HUES48 (cell line): Measurements from ENCODE around the gene TRAM2.

Source experiments
- H3K27ac ChIP-seq: one replicate; pipeline ENCODE4 v1.7.0; 2013; ENCODE audit warnings: low read depth, low read length, inconsistent platforms
- H3K27me3 ChIP-seq: 2 replicates; pipeline ENCODE4 v1.6.1; 2013; ENCODE audit warnings: mild to moderate bottlenecking, low read length; ENCODE audit not compliant: control insufficient read depth, insufficient read depth
- H3K36me3 ChIP-seq: 2 replicates; pipeline ENCODE4 v1.6.1; 2013; ENCODE audit warnings: low read length; ENCODE audit not compliant: control insufficient read depth, insufficient read depth
- H3K4me1 ChIP-seq: 2 replicates; pipeline ENCODE4 v1.6.1; 2013; ENCODE audit warnings: mild to moderate bottlenecking, low read length; ENCODE audit not compliant: control insufficient read depth, insufficient read depth
- H3K4me3 ChIP-seq: 2 replicates; pipeline ENCODE4 v1.5.1; 2013; ENCODE audit warnings: mild to moderate bottlenecking, low read depth, low read length
- H3K9ac ChIP-seq: 2 replicates; pipeline ENCODE4 v1.6.1; 2013; ENCODE audit warnings: mild to moderate bottlenecking, low read depth, low read length, moderate library complexity
- H3K9me3 ChIP-seq: 2 replicates; pipeline ENCODE4 v1.6.1; 2013; ENCODE audit warnings: low read length; ENCODE audit not compliant: control insufficient read depth, insufficient read depth

Gene TRAM2

GRCh38 chr6:52591832-52592231 lies 15.0 kb upstream of the TRAM2 start:
- H3K9me3 ChIP-seq: no peaks in the 10 kb centered on the region
- H3K27ac ChIP-seq: no peak overlapping the region
- H3K27me3 ChIP-seq: no peaks in the 10 kb centered on the region
- H3K9ac ChIP-seq: no peak overlapping the region
- H3K4me1 ChIP-seq: peaks cover 15% of the 10 kb centered on the region
- no peak overlapping the region for H3K4me3 ChIP-seq
- no peaks in the 10 kb centered on the region for H3K36me3 ChIP-seq

GRCh38 chr6:52590152-52590891 lies 13.5 kb upstream of the TRAM2 start:
- Histone ChIP-seq H3K27ac (no peak overlapping the region), H3K36me3 (no peaks in the 10 kb centered on the region), H3K27me3 (no peaks in the 10 kb centered on the region), H3K9me3 (no peaks in the 10 kb centered on the region), H3K4me1 (peaks cover 10% of the 10 kb centered on the region), H3K4me3 (no peak overlapping the region), H3K9ac (no peak overlapping the region)

GRCh38 chr6:52588710-52589091 lies 11.8 kb upstream of the TRAM2 start:
- H3K27me3 ChIP-seq: no peaks in the 10 kb centered on the region
- no peak overlapping the region for H3K27ac ChIP-seq

GRCh38 chr6:52588087-52588709 lies 11.3 kb upstream of the TRAM2 start:
- Histone ChIP-seq H3K9ac (no peak overlapping the region), H3K27me3 (no peaks in the 10 kb centered on the region), H3K36me3 (no peaks in the 10 kb centered on the region), H3K9me3 (no peaks in the 10 kb centered on the region), H3K4me1 (no peaks in the 10 kb centered on the region), H3K27ac (no peak overlapping the region), H3K4me3 (no peak overlapping the region)

More at GRCh38 chr6:52588710-52589091, 11.8 kb upstream of the TRAM2 start:
- H3K9ac ChIP-seq: no peak overlapping the region
- no peaks in the 10 kb centered on the region for H3K36me3 ChIP-seq
- H3K9me3 ChIP-seq: no peaks in the 10 kb centered on the region
- no peak overlapping the region for H3K4me3 ChIP-seq
- H3K4me1 ChIP-seq: no peaks in the 10 kb centered on the region

GRCh38 chr6:52587001-52587400 lies 10.1 kb upstream of the TRAM2 start:
- H3K9me3 ChIP-seq: no peaks in the 10 kb centered on the region
- H3K27ac ChIP-seq: no peak overlapping the region
- H3K4me3 ChIP-seq: no peak overlapping the region
- H3K9ac ChIP-seq: no peak overlapping the region
- no peaks in the 10 kb centered on the region for H3K36me3 ChIP-seq
- H3K27me3 ChIP-seq: no peaks in the 10 kb centered on the region
- H3K4me1 ChIP-seq: no peaks in the 10 kb centered on the region

- Histone ChIP-seq H3K9ac (no peak overlapping the region), H3K9me3 (no peaks in the 10 kb centered on the region), H3K4me1 (no peaks in the 10 kb centered on the region), H3K27ac (no peak overlapping the region), H3K36me3 (no peaks in the 10 kb centered on the region), H3K27me3 (no peaks in the 10 kb centered on the region), H3K4me3 (no peak overlapping the region)
Observed at GRCh38 chr6:52584203-52584602, 7.3 kb upstream of the TRAM2 start.

- no peaks in the 10 kb centered on the region for H3K9me3 ChIP-seq
- H3K4me1 ChIP-seq: no peaks in the 10 kb centered on the region
- no peak overlapping the region for H3K9ac ChIP-seq
- no peaks in the 10 kb centered on the region for H3K27me3 ChIP-seq
- H3K36me3 ChIP-seq: no peaks in the 10 kb centered on the region
- H3K4me3 ChIP-seq: no peak overlapping the region
- H3K27ac ChIP-seq: no peak overlapping the region
Observed at GRCh38 chr6:52582996-52583395, 6.1 kb upstream of the TRAM2 start.

GRCh38 chr6:52582446-52582845 lies 5.6 kb upstream of the TRAM2 start:
- Histone ChIP-seq H3K9me3 (no peaks in the 10 kb centered on the region), H3K36me3 (no peaks in the 10 kb centered on the region)

GRCh38 chr6:52580905-52581304 lies 4.0 kb upstream of the TRAM2 start:
- Histone ChIP-seq H3K4me3 (no peak overlapping the region), H3K36me3 (no peaks in the 10 kb centered on the region)

More at GRCh38 chr6:52582446-52582845, 5.6 kb upstream of the TRAM2 start:
- H3K27me3 ChIP-seq: no peaks in the 10 kb centered on the region
- no peak overlapping the region for H3K9ac ChIP-seq
- H3K27ac ChIP-seq: no peak overlapping the region
- H3K4me1 ChIP-seq: peaks cover 4% of the 10 kb centered on the region
- no peak overlapping the region for H3K4me3 ChIP-seq

GRCh38 chr6:52579006-52579660 lies 2.3 kb upstream of the TRAM2 start:
- H3K36me3 ChIP-seq: no peaks in the 10 kb centered on the region
- H3K4me1 ChIP-seq: peaks cover 18% of the 10 kb centered on the region

More at GRCh38 chr6:52580905-52581304, 4.0 kb upstream of the TRAM2 start:
- Histone ChIP-seq H3K27me3 (no peaks in the 10 kb centered on the region), H3K9ac (no peak overlapping the region), H3K9me3 (no peaks in the 10 kb centered on the region), H3K4me1 (peaks cover 6% of the 10 kb centered on the region), H3K27ac (no peak overlapping the region)

More at GRCh38 chr6:52579006-52579660, 2.3 kb upstream of the TRAM2 start:
- Histone ChIP-seq H3K9ac (no peak overlapping the region), H3K27me3 (no peaks in the 10 kb centered on the region), H3K9me3 (no peaks in the 10 kb centered on the region), H3K4me3 (no peak overlapping the region), H3K27ac (no peak overlapping the region)
